ENCODE results near the gene MICAL2.

DNA sequence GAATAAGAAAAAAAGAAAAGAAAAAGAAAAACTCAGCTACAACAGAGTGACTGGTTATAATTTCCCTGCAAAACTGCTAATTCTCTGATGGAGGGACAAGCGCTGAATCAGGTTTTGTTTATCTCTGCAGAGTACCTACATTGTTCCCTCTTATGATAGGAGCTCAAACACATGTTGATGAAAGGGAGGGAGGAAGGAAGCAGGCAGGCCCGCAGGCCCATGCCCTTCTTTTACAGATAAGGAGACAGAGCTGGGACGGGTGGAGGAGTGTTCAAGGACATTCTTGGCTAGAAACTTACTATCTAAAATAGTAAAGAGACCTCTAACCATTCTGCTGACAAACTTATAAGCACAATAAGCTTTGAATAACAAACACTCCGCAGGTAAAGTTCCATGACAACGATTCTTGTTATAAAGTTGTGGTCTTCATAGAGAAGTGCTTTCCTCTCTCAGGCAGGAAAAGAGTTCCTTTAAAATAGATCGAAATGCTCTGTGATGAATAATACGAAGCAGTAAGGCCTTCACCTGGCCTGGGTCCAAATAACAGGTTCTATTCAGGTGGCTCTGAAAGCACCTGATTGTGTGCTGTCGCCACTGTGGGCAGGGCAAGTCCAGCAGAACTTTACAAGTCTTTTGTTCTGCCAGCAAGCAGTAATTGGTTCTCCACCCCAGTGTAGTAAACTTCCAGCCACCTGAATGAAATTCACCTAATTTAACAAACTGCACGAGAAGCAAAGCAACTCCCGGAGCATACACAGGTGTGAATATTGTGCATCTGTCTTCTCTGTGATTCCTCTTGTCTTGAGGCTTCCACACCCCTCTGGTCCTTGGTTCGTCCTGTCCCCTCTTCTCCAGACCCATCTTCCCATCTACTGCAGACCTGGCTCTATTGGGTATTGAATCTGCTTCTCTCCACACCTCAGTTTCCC, 15.3 kb upstream of the MICAL2 start:
- TF ChIP-seq POLR2A (IDR thresholded peaks at IDR 0.05) = no peak
- TF ChIP-seq, protein P1, sequence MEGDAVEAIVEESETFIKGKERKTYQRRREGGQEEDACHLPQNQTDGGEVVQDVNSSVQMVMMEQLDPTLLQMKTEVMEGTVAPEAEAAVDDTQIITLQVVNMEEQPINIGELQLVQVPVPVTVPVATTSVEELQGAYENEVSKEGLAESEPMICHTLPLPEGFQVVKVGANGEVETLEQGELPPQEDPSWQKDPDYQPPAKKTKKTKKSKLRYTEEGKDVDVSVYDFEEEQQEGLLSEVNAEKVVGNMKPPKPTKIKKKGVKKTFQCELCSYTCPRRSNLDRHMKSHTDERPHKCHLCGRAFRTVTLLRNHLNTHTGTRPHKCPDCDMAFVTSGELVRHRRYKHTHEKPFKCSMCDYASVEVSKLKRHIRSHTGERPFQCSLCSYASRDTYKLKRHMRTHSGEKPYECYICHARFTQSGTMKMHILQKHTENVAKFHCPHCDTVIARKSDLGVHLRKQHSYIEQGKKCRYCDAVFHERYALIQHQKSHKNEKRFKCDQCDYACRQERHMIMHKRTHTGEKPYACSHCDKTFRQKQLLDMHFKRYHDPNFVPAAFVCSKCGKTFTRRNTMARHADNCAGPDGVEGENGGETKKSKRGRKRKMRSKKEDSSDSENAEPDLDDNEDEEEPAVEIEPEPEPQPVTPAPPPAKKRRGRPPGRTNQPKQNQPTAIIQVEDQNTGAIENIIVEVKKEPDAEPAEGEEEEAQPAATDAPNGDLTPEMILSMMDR (IDR thresholded peaks at IDR 0.05) = no peak

Data from thyroid gland (tissue), 4 donors.